ENCODE data around the gene SDR39U1.
A peak's percentile ranks its signal among the peaks of the same experiment; 100 is the strongest.

SDR39U1 gene

GRCh38 chr14:24428628-24429394 lies 13.8 kb downstream of the SDR39U1 start:
- Histone ChIP-seq H3K4me3 (replicated peaks; ENCODE audit: low read depth, low read length) (peak overlapping the region; percentile 94), H3K36me3 (ENCODE audit: control insufficient read depth, insufficient read depth, low read length) (peaks cover 13% of the 10 kb centered on the region), H3K27me3 (replicated peaks; ENCODE audit: control insufficient read depth, insufficient read depth, low read length) (no peaks in the 10 kb centered on the region)
- no peak for DNase-seq (ENCODE audit: extremely low read depth, insufficient read length)
- no peak for TF ChIP-seq CTCF (IDR thresholded peaks at IDR 0.05; ENCODE audit: insufficient read depth, low read length, poor library complexity, severe bottlenecking)

- DNase-seq (ENCODE audit: extremely low read depth, insufficient read length) = no peak
- TF ChIP-seq CTCF (IDR thresholded peaks at IDR 0.05; ENCODE audit: insufficient read depth, low read length, poor library complexity, severe bottlenecking) = no peak
- H3K27me3 ChIP-seq (replicated peaks; ENCODE audit: control insufficient read depth, insufficient read depth, low read length) = no peaks in the 10 kb centered on the region
- peaks cover 10% of the 10 kb centered on the region for H3K36me3 ChIP-seq (ENCODE audit: control insufficient read depth, insufficient read depth, low read length)
- no peak overlapping the region for H3K4me3 ChIP-seq (replicated peaks; ENCODE audit: low read depth, low read length)
Observed at GRCh38 chr14:24427537-24428508, 14.8 kb downstream of the SDR39U1 start.

- no peak for TF ChIP-seq CTCF (IDR thresholded peaks at IDR 0.05; ENCODE audit: insufficient read depth, low read length, poor library complexity, severe bottlenecking)
- DNase-seq (ENCODE audit: extremely low read depth, insufficient read length) = no peak
- Histone ChIP-seq H3K4me3 (replicated peaks; ENCODE audit: low read depth, low read length) (no peak overlapping the region), H3K27me3 (replicated peaks; ENCODE audit: control insufficient read depth, insufficient read depth, low read length) (no peaks in the 10 kb centered on the region), H3K36me3 (ENCODE audit: control insufficient read depth, insufficient read depth, low read length) (peaks cover 2% of the 10 kb centered on the region)
Observed at GRCh38 chr14:24426912-24427536, 15.6 kb downstream of the SDR39U1 start.

- Histone ChIP-seq H3K27me3 (replicated peaks; ENCODE audit: control insufficient read depth, insufficient read depth, low read length) (no peaks in the 10 kb centered on the region), H3K36me3 (ENCODE audit: control insufficient read depth, insufficient read depth, low read length) (no peaks in the 10 kb centered on the region), H3K4me3 (replicated peaks; ENCODE audit: low read depth, low read length) (no peak overlapping the region)
- no peak for DNase-seq (ENCODE audit: extremely low read depth, insufficient read length)
- no peak for TF ChIP-seq CTCF (IDR thresholded peaks at IDR 0.05; ENCODE audit: insufficient read depth, low read length, poor library complexity, severe bottlenecking)
Observed at GRCh38 chr14:24426150-24426911, 16.2 kb downstream of the SDR39U1 start.

- H3K27me3 ChIP-seq (replicated peaks; ENCODE audit: control insufficient read depth, insufficient read depth, low read length) = no peaks in the 10 kb centered on the region
- TF ChIP-seq CTCF (IDR thresholded peaks at IDR 0.05; ENCODE audit: insufficient read depth, low read length, poor library complexity, severe bottlenecking) = no peak
- no peaks in the 10 kb centered on the region for H3K36me3 ChIP-seq (ENCODE audit: control insufficient read depth, insufficient read depth, low read length)
- DNase-seq (ENCODE audit: extremely low read depth, insufficient read length) = no peak
- H3K4me3 ChIP-seq (replicated peaks; ENCODE audit: low read depth, low read length) = no peak overlapping the region
Observed at GRCh38 chr14:24425704-24426103, 16.9 kb downstream of the SDR39U1 start.

Measured in GM06990 (cell line).